Small intestine (tissue), 7 donors: Measurements from ENCODE around the gene IGF2BP2. TPM values are rescaled to one million over a fixed set of nuclear protein-coding genes. Genes with fewer than 3 reads are reported as not detected.
A peak's percentile ranks its signal among the peaks of the same experiment; 100 is the strongest.
"Not testable (repeated sequence)": the region's sequence is repeated elsewhere in the genome, so short reads cannot be mapped to it uniquely, and the experiment has no call there.

Source experiments
- DNase-seq, 2 donors: peaks; one replicate each; pipeline versions ENCODE4 v3.0.0 to v3.0.0-alpha.2; 2013
- FAIRE-seq: peaks from 2 replicates; lab custom pipeline; 2012; peaks lifted over from hg19 to GRCh38; lab: Jason Lieb, UNC
- H3K27ac ChIP-seq, 3 donors: one replicate each; pipeline ENCODE4 v1.5.1; 2013; ENCODE audit warnings: low read length in 2 of 3, mild to moderate bottlenecking in 2 of 3, control low read depth in 1 of 3, inconsistent platforms in 1 of 3, low read depth in 1 of 3, moderate library complexity in 1 of 3
- H3K27me3 ChIP-seq, 3 donors: one replicate each; pipeline ENCODE4 v1.6.1; 2013; ENCODE audit warnings: low read length in 3 of 3, inconsistent platforms in 1 of 3; ENCODE audit not compliant: control insufficient read depth in 3 of 3, insufficient read depth in 3 of 3
- H3K36me3 ChIP-seq, 3 donors: one replicate each; pipeline ENCODE4 v1.6.1; 2013; ENCODE audit warnings: low read length in 3 of 3, inconsistent platforms in 1 of 3, low read depth in 1 of 3, mild to moderate bottlenecking in 1 of 3, moderate library complexity in 1 of 3; ENCODE audit not compliant: control insufficient read depth in 3 of 3, insufficient read depth in 2 of 3
- H3K4me1 ChIP-seq, 3 donors: one replicate each; pipeline ENCODE4 v1.6.1; 2013; ENCODE audit warnings: low read length in 2 of 3, inconsistent platforms in 1 of 3, low read depth in 1 of 3, mild to moderate bottlenecking in 1 of 3, moderate library complexity in 1 of 3; ENCODE audit not compliant: control insufficient read depth in 3 of 3, insufficient read depth in 2 of 3
- H3K4me3 ChIP-seq, 3 donors: one replicate each; pipeline ENCODE4 v1.5.1; 2013; ENCODE audit warnings: low read length in 3 of 3, control low read depth in 1 of 3, inconsistent platforms in 1 of 3, low read depth in 1 of 3, mild to moderate bottlenecking in 1 of 3, moderate library complexity in 1 of 3
- H3K9me3 ChIP-seq, 2 donors: one replicate each; pipeline ENCODE4 v1.6.1; 2013; ENCODE audit warnings: low read depth in 1 of 2, low read length in 1 of 2; ENCODE audit not compliant: control insufficient read depth in 2 of 2, insufficient read depth in 1 of 2
- WGBS, 3 donors: extraction: QIAGEN DNeasy Blood & Tissue Kit; methylation state at CpG; one replicate each; pipeline ENCODE4 v1.1.7; 2013; 5-methylcytosine and 5-hydroxymethylcytosine counted together
- polyA plus RNA-seq, 4 donors: library from polyadenylated mRNA; stranded (reverse) in 3 of 4; unstranded in 1 of 4; fragments of 200-250 nt in 3 of 4; fragments of 120-200 nt in 1 of 4; gene quantifications; one replicate each; pipeline versions ENCODE4 v1.2.1 to v1.2.3, GENCODE V29; 2013
- donor health status: healthy with polysubstance abuse.
- donor health status: control.
- donor health status: control.
- donor health status: Bipolar disorder and iron deficiency.
- donor health status: healthy.

The IGF2BP2 gene
- polyA plus RNA-seq, 4 donors, result 12.1 to 93.8 (median 22.9) TPM

DNA sequence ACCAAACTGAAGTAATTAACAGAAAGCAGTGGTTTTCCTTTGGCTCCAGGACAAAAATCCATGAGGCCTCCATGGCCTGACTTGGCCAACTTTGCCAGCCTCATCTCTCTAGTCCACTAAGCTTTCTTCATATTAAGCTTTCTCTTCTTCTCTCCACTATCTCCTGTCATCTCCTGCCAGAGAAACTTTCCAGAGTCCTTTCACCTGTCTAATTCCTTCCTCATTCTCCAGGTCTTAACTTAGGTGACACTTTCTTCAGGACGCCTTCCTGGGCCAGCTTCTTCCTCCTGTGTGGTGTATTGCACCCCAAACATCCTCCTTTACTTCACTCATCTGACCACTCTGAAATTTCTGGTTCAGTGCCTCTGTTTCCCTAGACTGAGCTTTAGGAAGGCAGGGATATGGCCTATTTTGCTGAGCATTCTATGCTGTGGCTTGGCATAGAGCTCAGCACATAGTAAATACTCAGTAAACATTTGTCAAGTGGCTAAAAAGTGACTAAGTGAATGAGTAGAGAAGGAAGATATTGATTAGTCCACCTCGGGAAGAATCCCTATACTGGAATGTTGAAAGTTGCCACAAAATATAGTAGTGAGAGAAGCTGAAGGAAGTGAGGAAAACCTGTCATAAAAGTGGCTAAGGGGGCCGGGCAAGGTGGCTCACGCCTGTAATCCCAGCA lies 34.6 kb upstream of the IGF2BP2 start:
- Histone ChIP-seq H3K4me3 (no peak overlapping the region), H3K27me3 (no peaks in the 10 kb centered on the region), H3K36me3 (no peaks in the 10 kb centered on the region), H3K27ac (no peak overlapping the region), H3K4me1 (no peaks in the 10 kb centered on the region), H3K9me3 (peaks cover 0 to 8% of the 10 kb centered on the region in 2 donors)
- 81% methylated on average over 4 of the region's 4 CpGs for WGBS, 3 donors
- DNase-seq, result peak in 1 of 2 donors; percentile 12
- FAIRE-seq, result no peak

- DNase-seq (peak in 1 of 2 donors; percentile 77), FAIRE-seq (no peak)
- no peak overlapping the region for H3K27ac ChIP-seq
- no peak overlapping the region for H3K4me3 ChIP-seq
- no peaks in the 10 kb centered on the region for H3K4me1 ChIP-seq
- 63 to 87% (median 66%) methylated on average over 8 of the region's 8 CpGs for WGBS, 3 donors
- H3K36me3 ChIP-seq, result no peaks in the 10 kb centered on the region
- H3K27me3 ChIP-seq, result no peaks in the 10 kb centered on the region
- H3K9me3 ChIP-seq, result peaks cover 0 to 8% of the 10 kb centered on the region in 2 donors
Observed at GRCh38 chr3:185858502-185859225, 33.8 kb upstream of the IGF2BP2 start.

GRCh38 chr3:185857208-185857607 lies 32.4 kb upstream of the IGF2BP2 start:
- H3K4me3 ChIP-seq, result no peak overlapping the region
- H3K27me3 ChIP-seq, result no peaks in the 10 kb centered on the region
- no peaks in the 10 kb centered on the region for H3K4me1 ChIP-seq
- FAIRE-seq (no peak), DNase-seq (no peak)
- no peak overlapping the region for H3K27ac ChIP-seq
- H3K36me3 ChIP-seq, result no peaks in the 10 kb centered on the region
- peaks cover 0 to 8% of the 10 kb centered on the region in 2 donors for H3K9me3 ChIP-seq
- WGBS, 3 donors, result 79 to 95% (median 95%) methylated on average over 3 of the region's 3 CpGs

GRCh38 chr3:185856652-185857051 lies 31.8 kb upstream of the IGF2BP2 start:
- DNase-seq (no peak), FAIRE-seq (no peak)
- Histone ChIP-seq H3K36me3 (no peaks in the 10 kb centered on the region), H3K9me3 (peaks cover 0 to 8% of the 10 kb centered on the region in 2 donors), H3K4me1 (no peaks in the 10 kb centered on the region), H3K27me3 (no peaks in the 10 kb centered on the region), H3K27ac (no peak overlapping the region), H3K4me3 (no peak overlapping the region)

- H3K27me3 ChIP-seq, H3K9me3 ChIP-seq, H3K27ac ChIP-seq, H3K36me3 ChIP-seq, H3K4me1 ChIP-seq, DNase-seq, H3K4me3 ChIP-seq, FAIRE-seq: not testable (repeated sequence)
- 91 to 100% (median 94%) methylated on average over 3 of the region's 3 CpGs for WGBS, 3 donors
Observed at GRCh38 chr3:185853771-185854170, 28.9 kb upstream of the IGF2BP2 start.

- no peak overlapping the region for H3K27ac ChIP-seq
- no peak for FAIRE-seq
- 87 to 91% (median 90%) methylated on average over 4 of the region's 4 CpGs for WGBS, 3 donors
Observed at GRCh38 chr3:185852635-185853034, 27.8 kb upstream of the IGF2BP2 start.

DNA sequence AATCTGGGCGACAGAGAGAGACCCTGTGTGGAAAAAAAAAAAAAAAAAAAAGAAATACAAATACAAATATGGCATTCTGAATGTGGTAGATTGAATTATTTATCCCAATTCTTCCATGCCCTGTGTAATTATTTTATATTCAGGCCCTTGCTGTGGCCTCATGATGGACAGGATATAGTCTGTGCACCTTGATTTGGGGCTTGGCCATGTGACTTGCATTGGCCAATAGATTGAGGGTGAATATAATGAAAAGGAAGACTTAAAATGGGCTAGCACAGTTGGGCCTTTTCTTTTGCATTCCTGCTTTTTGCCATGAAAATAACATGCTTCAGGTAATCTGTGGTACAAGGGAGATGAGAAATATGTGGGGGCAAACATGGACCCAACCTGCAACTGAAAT lies 27.1 kb upstream of the IGF2BP2 start:
- Histone ChIP-seq H3K4me1 (no peaks in the 10 kb centered on the region), H3K27ac (no peak overlapping the region), H3K36me3 (no peaks in the 10 kb centered on the region), H3K4me3 (no peak overlapping the region), H3K9me3 (peaks cover 0 to 3% of the 10 kb centered on the region in 2 donors), H3K27me3 (no peaks in the 10 kb centered on the region)
- 80 to 100% (median 85%) methylated on average over 1 of the region's 1 CpG for WGBS, 3 donors
- no peak for FAIRE-seq
- no peak for DNase-seq

More at GRCh38 chr3:185852635-185853034, 27.8 kb upstream of the IGF2BP2 start:
- peaks cover 0 to 7% of the 10 kb centered on the region in 2 donors for H3K9me3 ChIP-seq
- no peak overlapping the region for H3K4me3 ChIP-seq
- no peaks in the 10 kb centered on the region for H3K4me1 ChIP-seq
- no peak for DNase-seq
- H3K27me3 ChIP-seq, result no peaks in the 10 kb centered on the region
- H3K36me3 ChIP-seq, result no peaks in the 10 kb centered on the region

DNA sequence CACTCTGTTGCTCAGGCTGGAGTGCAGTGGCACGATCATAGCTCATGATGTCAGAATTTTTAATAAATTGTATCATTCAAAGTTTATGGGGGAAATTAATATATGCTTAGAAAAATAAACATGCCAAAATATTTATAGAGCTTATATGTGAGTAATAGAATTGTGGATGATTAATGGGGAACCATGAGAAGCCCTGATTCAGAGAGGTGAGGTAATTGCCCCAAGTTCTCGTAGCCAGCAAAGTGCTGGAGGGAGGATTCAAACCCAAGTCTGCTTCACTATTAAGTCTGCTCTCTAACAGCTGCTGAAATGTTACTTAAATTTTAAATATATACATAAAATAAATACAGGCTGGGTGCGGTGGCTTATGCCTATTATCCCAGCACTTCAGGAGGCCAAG lies 26.2 kb upstream of the IGF2BP2 start:
- H3K4me1 ChIP-seq, result no peaks in the 10 kb centered on the region
- no peaks in the 10 kb centered on the region for H3K27me3 ChIP-seq
- FAIRE-seq, result no peak
- WGBS, 3 donors, result 84 to 93% (median 90%) methylated on average over 3 of the region's 3 CpGs
- DNase-seq, result no peak
- H3K4me3 ChIP-seq, result no peak overlapping the region
- H3K27ac ChIP-seq, result no peak overlapping the region
- no peaks in the 10 kb centered on the region for H3K36me3 ChIP-seq
- H3K9me3 ChIP-seq, result no peaks in the 10 kb centered on the region
